ENCODE results near the gene PRCC. TPM values are rescaled to one million over a fixed set of nuclear protein-coding genes. Genes with fewer than 3 reads are reported as not detected.

The PRCC gene
- total and polyA plus RNA-seq, 2 of the 13 experiments (the other 11 are each of a cell fraction or from before 2014, with no cell fraction given): 24.2 to 40.5 TPM

- TF ChIP-seq AHR (CRISPR knock-in tag; IDR thresholded peaks at IDR 0.05) (0 out of 2 replicates have a peak, but pooled peaks have one; percentile 60), MXD3 (CRISPR knock-in tag; IDR thresholded peaks at IDR 0.05) (peak; percentile 89), CAMTA2 (CRISPR knock-in tag; IDR thresholded peaks at IDR 0.05; ENCODE audit: borderline replicate concordance) (no peak; the same call in 1 of the 2 replicates), ZNF644 (CRISPR knock-in tag; IDR thresholded peaks at IDR 0.05; ENCODE audit: low read depth) (no peak), AKAP8 (CRISPR knock-in tag; IDR thresholded peaks at IDR 0.05) (no peak), ZNF382 (CRISPR knock-in tag; IDR thresholded peaks at IDR 0.05; ENCODE audit: borderline replicate concordance) (no peak), ZGPAT (CRISPR knock-in tag; IDR thresholded peaks at IDR 0.05) (peak; percentile 79), DRAP1 (CRISPR knock-in tag; IDR thresholded peaks at IDR 0.05) (peak; percentile 47), HNRNPL (IDR thresholded peaks at IDR 0.05; ENCODE audit: low read depth, low read length) (0 out of 2 replicates have a peak, but pooled peaks have one; percentile 60), EP300 (IDR thresholded peaks at IDR 0.05; ENCODE audit: low read depth in 2 of 2, low read length in 2 of 2) (no peak), EP300 (CRISPR knock-in tag; IDR thresholded peaks at IDR 0.05; ENCODE audit: borderline replicate concordance) (no peak), PCBP1 (IDR thresholded peaks at IDR 0.05; ENCODE audit: borderline replicate concordance, low read depth, low read length) (peak; percentile 52; the same call in 1 of the 2 replicates), ZNF280D (CRISPR knock-in tag; IDR thresholded peaks at IDR 0.05) (peak; percentile 76; the same call in 1 of the 2 replicates), ZNF776 (CRISPR knock-in tag; IDR thresholded peaks at IDR 0.05) (no peak; the same call in 1 of the 2 replicates), ZNF550 (CRISPR knock-in tag; IDR thresholded peaks at IDR 0.05; ENCODE audit: borderline replicate concordance) (no peak), ZNF432 (CRISPR knock-in tag; IDR thresholded peaks at IDR 0.05; ENCODE audit: borderline replicate concordance) (no peak), ZNF790 (CRISPR knock-in tag; IDR thresholded peaks at IDR 0.05; ENCODE audit: borderline replicate concordance) (peak; percentile 22; the same call in 1 of the 2 replicates), CBX5 (CRISPR knock-in tag; IDR thresholded peaks at IDR 0.05; ENCODE audit: borderline replicate concordance) (no peak; the same call in 1 of the 2 replicates), ZFYVE20 (CRISPR knock-in tag; IDR thresholded peaks at IDR 0.05; ENCODE audit: borderline replicate concordance, low read depth) (no peak), KMT2A (CRISPR knock-in tag; IDR thresholded peaks at IDR 0.05) (no peak; the same call in 1 of the 2 replicates), ZNF143 (CRISPR knock-in tag; IDR thresholded peaks at IDR 0.05) (peak; percentile 97)
- TF ChIP-seq, protein P1, sequence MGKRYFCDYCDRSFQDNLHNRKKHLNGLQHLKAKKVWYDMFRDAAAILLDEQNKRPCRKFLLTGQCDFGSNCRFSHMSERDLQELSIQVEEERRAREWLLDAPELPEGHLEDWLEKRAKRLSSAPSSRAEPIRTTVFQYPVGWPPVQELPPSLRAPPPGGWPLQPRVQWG (CRISPR knock-in tag; IDR thresholded peaks at IDR 0.05; ENCODE audit: borderline replicate concordance, low read depth): no peak
- TF ChIP-seq, protein P2, sequence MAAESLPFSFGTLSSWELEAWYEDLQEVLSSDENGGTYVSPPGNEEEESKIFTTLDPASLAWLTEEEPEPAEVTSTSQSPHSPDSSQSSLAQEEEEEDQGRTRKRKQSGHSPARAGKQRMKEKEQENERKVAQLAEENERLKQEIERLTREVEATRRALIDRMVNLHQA (CRISPR knock-in tag; IDR thresholded peaks at IDR 0.05): peak; percentile 31; the same call in 1 of the 2 replicates
Measured at GRCh38 chr1:156767101-156767878, at the start of gene PRCC (continued).
